Stimulated activated CD4-positive, alpha-beta T cell treated with anti-CD3 and anti-CD28 coated beads, Interleukin-12 subunit alpha, Interleukin-12 subunit beta, amount 100 ng/mL, for 48 hours (primary cell): ENCODE measurements around the gene NLK.
"Not testable (repeated sequence)": the region's sequence is repeated elsewhere in the genome, so short reads cannot be mapped to it uniquely, and the experiment has no call there.

Experiments
- DNase-seq, 3 donors: peaks; one replicate each; pipeline ENCODE4 v3.0.0-alpha.2; 2020; ENCODE audit warnings: low read depth in 2 of 3, low spot score in 1 of 3

Gene NLK

DNA sequence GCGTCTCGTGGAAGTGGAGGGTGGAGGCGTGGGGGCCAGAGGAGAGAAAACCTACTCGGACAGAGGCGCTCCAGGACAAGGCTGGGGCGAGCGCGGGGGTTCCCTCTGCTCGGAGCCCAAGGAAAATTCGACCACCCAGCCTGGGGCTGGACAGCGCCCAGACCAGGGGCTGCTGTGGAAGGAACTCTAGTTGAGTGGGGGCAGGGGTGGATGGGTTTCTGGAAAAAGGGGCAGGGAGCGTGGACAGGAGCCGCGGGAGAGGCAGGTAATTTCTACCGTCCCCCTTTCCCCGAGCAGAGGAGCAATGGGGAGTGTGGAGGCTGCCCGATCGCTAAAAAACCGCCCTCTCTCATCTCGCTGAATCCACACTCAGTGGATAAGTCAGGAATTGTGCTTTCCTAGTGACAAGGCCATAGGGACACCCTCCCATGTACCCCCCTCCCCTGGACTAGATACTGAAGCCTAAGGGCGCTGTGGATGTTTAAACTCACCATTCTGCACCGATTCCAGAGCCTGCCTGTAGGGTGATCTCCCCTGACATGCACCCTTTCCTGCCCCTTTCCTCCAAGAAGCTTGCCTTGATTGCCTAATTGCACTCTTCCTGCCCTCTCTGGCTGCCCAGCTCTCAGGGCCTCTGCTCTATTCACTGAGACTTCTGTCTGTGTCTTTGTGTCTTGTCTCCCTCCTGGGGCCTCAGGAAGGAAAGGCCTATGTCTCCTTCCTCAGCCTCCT, 185.8 kb downstream of the NLK start:
- no peak for DNase-seq

DNA sequence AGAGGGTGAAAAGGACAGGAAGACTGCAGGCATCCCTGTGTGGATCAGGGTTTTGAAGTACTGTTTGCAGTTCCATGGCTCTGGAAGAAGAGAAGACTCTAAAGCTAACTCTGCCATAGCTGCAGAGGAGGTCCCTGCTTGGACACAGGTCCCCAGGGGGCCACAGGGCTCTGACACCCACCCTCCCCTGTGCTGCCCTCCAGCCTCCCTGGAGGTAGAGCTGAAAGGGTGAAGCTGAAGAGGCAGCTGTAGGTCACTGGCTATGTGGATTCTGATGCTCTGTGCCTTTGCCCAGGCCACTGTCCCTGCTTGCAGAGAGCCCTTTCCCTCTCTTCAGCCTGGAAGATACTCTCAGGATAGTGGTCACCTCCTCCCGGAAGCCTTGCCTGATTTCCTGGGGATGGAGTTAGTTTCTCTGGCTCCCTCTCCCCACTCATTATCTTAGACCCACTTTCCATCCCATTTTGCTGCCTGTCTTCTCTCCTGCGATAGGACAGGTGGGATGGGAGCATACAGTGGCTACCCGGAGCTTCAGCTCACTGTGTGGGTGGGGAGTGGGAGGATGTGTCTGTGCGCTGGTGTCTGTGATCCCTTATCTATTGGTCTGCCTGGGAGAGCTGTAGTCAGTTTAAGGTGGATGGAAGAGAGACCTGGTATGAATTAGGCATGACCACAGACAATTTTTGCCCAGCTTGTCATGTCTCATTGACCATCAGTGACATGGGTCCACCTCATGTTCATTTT, 186.7 kb downstream of the NLK start:
- DNase-seq = no peak

GRCh38 chr17:28230011-28230410, 187.5 kb downstream of the NLK start:
- no peak for DNase-seq

- not testable (repeated sequence) for DNase-seq
Measured at GRCh38 chr17:28230607-28231006, 188.1 kb downstream of the NLK start.

DNA sequence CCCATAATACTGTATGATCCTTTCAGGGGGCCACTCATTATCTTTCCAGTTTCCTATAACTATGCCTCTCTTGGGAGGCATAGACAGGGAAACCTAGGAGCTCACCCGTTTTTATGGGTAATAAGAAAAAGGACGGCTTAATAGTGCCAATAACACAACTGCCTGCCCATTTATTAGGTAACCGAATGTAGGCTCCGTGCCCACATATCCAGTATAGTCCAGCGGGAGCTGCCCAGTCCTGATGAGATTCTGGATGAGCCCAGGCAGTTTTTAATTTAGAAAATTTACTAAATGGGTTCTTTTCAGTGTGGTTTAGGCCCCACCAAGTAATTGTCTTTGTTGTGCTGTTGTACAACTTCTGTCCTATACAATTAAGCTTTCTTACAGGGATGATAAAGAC, 189.1 kb downstream of the NLK start:
- DNase-seq = not testable (repeated sequence)

- DNase-seq = not testable (repeated sequence)
Measured at GRCh38 chr17:28232966-28233870, 190.7 kb downstream of the NLK start.

DNA sequence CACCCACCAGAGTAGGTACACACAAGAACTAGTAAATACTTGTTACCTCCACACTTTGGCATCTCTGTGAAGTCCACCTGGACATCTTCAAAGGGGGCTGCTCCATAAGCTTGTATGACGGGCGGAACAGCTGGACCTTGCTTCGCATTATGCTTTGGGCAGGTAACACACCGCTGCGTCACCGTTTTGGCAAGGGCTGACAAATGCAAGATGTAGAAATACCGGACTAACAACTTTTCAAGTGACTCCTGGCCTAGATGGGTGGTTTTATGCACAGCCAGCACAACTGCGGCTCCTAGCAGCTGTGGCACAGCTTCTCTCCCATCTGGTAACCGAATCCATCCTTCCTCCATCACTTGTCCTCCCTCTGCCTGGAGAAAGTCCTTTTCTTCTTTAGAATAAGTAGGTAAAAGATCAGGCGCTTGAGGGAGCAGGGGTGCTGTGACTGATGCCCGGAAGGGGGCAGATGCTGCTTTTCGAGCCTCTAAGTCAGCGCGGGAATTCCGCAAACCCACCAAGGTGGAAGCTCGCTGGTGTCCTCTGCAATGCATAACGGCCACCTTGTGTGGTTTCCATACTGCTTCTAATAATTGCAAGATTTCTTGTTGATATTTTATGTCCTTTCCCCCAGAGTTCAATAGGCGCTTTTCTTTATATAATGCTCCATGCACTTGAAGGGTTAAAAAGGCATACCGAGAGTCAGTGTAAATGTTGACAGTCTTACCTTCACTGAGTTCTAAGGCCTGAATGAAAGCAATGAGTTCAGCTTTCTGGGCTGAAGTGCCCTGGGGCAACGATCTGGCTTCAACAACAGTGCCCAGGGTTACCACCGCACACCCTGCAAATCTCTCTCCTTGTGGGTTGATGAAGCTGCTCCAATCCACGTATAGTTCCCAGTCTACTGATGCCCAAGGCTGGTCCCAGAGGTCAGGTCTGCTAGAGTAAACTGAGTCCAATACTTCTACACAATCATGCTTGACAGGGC, 191.7 kb downstream of the NLK start:
- not testable (repeated sequence) for DNase-seq

DNA sequence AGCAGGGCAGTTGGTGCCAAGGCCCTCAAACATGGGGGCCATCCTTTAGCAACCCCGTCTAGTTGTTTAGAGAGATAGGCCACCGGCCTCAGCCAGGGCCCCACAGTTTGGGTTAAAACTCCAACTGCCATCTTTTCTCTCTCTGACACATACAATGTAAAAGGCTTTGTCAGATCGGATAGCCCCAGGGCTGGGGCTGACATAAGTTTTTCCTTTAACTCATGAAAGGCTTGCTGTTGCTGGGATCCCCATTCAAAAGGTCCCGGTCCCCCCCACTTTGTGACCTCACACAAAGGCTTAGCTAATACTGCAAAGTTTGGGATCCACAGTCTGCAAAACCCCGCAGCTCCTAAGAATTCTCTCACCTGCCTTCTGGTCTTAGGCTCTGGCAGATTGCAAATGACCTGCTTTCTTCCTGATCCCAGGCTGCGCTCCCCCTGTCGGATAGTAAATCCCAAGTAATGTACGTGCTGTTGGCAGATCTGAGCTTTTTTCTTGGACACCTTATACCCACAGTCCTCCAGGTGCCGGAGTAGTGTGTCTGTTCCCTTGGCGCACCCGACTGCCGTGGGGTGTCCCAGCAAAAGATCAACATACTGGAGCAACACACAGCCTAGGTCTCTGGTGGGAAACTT, 192.7 kb downstream of the NLK start:
- not testable (repeated sequence) for DNase-seq

- not testable (repeated sequence) for DNase-seq
Measured at GRCh38 chr17:28236033-28236653, 193.7 kb downstream of the NLK start.

DNA sequence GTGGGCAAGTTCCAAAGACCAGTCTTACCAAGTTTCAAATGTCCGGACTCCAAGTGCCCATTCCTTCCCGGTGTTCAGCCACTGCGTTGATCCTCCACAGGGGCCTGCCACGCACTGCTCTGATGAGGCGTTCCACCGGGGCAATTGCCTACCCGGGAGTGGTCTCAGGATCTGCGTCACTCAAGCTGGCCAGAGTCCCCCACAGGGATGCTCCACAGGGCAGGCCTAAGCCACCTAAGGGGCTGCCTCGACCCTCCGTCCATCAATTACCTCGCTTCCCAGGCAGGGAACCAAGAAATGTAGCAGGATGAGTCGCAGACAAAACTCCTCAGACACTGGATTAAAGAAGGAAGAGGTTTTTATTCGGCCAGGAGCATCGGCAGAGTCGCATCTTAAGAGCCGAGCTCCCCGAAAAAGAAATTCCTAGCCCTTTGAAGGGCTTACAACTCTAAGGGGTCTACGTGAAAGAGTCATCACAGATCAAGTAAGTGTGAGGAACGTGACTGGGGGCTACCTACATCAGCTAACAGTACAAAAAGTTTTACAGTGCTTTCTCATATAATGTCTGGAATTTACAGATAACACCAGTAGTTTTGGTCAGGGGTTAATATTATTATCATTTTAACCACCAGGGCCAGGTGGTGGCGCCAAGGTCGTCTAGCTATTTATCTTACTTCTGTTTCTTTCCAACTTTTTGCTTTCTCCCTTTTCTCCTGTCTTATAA, 196.2 kb downstream of the NLK start:
- not testable (repeated sequence) for DNase-seq

- DNase-seq = no peak
Measured at GRCh38 chr17:28239271-28239624, 196.8 kb downstream of the NLK start.

GRCh38 chr17:28240688-28241340, 198.3 kb downstream of the NLK start:
- no peak for DNase-seq

GRCh38 chr17:28242791-28243190, 200.3 kb downstream of the NLK start:
- no peak for DNase-seq

DNA sequence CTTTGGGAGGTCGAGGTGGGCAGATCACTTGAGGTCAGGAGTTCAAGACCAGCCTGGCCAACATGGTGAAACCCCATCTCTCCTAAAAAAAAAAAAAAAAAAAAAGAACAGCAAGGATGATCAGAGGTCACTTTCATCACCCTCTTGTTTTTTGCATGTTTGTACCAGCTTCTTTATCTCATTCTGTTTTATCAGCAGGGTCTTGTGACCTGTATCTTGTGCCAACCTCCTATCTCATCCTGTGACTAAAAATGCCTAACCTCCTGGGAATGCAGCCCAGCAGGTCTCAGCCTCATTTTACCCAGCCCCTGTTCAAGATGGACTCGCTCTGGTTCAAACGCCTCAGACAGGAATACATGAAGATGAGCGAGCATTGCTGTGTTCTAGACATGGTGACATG, 200.8 kb downstream of the NLK start:
- not testable (repeated sequence) for DNase-seq

DNA sequence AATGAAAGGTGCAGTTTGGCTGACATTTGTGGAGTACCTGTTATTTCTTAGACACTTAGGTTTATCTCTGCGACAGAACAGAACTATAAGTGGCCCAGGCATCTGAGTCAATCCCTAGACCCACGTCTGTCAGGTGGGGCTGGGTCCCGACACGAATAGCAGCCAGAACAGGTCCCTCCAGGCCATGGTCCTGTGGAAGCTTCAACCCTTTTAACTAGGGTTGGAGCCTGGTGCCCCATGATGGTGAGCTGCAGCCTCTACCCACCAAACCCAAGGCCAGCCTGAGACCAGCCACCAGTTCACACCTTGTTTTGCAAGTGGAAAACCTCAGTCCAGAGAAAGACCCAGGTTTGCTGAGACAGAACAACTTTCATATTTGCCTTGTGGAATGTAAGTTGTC, 202.0 kb downstream of the NLK start:
- no peak for DNase-seq
